HCEC 1CT (cell line): ENCODE measurements around the gene ZNF737.
A peak's percentile ranks its signal among the peaks of the same experiment; 100 is the strongest.
"Not testable (repeated sequence)": the region's sequence is repeated elsewhere in the genome, so short reads cannot be mapped to it uniquely, and the experiment has no call there.

Source experiments
- DNase-seq: peaks from one replicate; pipeline ENCODE4 v3.0.0-alpha.2; 2017

The ZNF737 gene

DNA sequence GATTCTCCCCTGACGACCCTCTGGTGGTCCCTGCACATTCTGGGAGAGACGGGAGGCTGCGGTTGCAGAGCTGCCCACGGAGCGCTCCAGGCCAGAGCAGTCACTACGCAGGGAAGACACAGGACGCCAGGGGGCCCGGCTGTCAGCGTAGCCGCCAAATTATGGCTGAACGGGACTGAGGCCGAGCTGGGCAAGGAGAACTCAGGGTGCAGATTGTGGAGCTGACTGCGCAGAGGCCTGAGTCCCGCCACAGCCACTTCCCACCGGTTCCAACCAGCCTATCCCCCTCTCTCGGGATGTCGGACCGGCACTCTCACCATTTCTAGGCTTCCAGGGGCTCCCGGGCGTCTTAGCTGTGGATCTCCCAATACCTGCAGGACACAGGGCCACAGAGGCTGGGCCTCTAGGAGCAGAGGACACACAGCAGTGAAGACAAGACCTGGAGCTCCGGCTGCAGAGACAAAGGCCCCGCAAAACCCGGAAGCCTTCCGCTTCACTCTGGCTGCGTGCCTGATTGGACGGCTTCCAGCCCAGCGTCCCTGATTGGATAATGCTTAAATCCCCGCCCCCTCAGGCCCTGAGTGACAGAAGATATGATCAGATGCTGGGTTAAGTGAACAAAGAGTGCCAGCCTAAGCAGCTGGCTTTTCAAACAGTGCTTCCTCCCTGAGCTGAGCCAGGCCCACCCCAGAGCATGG is at the start of gene ZNF737:
Gene ZNF737, minus strand, starts transcription at position 461 of the 698 bp plus-strand sequence. Its CDS starts 141 bp downstream, at position 320.
- DNase-seq, result peak; percentile 35

DNA sequence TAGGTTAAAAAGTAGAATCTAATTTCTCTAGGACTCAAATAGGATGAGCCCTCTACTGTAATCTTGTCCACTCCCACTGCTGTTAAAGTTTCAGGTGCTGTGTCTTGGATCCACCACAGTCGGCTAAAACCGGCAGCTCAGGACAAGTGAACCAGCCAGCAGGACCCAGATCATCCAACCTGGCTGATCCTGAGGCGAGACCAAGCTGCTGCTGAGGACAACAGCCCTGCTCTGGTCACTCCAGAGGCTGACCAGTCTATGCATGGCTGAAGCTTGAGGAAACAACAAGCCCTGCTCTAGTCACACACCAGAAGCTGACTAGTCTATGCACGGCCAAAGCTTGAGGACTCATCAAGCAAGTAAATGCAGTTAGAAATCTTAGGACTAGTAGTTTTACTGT is 49.4 kb upstream of the ZNF737 start:
- not testable (repeated sequence) for DNase-seq

DNA sequence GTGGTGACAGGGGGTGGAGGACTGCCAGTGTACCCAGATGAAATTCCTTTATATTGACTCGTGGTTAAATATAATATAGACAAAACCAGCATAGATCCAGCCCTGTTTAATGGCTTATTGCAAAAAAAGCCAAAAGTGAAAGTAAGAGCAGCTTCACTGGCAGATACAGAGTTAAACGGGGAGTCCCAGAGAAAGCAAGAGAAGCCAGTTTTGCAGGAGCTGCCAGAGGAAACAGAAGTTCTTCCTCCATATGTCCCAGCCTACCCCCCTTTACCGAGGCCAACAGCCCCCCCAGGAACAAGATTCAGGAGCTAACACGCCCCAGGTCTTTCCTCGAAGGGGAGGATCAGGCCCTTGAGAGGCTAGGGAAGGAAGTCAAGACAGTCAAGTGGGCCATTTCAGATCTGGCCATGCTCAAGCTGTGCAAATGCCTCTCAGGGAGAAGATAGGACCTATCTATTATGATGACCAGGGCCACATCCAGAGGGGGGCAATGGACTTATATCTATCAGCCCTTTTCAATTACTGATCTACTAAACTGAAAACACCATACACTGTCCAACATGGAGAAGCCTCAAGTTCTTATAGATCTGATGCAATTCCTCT is 47.2 kb upstream of the ZNF737 start:
- no peak for DNase-seq

DNA sequence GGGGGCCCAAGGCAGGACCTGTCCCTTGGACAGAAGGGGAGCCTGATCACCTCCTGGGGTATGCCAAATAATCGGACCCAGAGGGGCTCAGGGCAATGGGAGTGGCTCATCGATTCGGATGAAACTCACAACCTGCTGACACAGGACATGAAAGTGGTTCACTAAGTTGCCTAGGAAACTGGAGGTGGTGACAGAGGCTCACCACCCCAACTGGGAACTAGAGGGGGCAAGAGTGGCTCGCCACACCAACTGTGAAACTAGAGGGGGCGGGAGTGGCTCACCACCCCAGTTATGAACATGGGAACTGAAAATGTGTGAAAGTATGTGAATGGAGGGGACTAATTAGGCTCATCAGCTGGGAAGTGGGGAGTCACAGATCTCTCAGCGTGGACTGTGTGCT is 46.3 kb upstream of the ZNF737 start:
- no peak for DNase-seq

DNA sequence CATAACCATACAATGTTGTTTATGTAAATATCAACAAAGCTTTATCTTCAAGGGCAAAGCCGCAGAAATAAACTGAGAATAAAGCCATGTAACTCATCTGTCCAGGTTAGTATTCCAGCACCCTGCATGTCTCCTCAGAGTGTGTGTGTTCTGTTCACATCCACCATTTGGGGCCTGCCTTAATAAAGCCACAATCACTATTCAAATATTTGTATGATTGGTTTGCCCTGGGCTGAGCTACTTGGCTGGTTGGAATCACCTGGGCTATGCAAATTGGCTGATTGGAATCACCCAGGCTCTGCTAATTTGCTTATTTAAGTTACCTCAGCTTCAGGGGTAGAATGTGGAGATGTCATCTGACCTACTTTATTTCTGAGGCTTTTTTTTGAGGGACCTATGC is 42.4 kb upstream of the ZNF737 start:
- DNase-seq, result no peak

DNA sequence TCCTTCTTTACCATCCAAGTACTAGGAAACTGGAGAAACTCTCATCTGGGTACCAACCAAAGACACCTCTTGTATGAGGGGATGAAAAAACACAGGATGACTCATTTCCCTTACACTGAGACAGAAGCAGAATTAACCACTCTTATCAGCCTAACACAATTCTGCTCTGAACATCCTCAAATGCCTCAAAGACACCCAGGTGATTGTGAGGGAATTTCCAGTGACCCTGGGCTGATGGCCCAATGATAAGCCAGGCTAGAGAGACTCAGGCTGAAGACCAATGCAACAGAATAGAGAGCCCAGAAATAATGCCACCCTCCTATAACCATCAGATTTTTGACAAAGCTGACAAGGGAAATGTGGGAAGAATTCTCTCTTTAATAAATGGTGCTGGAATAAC is 7.0 kb downstream of the ZNF737 start:
- DNase-seq, result no peak

DNA sequence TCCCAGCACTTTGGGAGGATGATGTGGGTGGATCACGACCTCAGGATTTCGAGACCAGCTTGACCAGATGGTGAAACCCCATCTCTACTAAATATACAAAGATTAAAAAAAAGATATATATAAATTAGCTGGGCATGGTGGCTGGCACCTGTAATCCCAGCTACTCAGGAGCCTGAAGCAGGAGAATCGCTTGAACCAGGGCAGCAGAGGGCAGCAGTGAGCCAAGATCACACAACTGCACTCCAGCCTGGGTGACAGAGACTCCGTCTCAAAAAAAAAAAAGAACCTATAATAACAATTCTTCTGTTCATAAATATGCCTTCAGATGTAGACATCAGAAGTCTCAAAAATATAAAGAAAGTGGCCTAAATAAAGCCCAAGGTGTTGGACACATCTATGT is 7.6 kb downstream of the ZNF737 start:
- no peak for DNase-seq

DNA sequence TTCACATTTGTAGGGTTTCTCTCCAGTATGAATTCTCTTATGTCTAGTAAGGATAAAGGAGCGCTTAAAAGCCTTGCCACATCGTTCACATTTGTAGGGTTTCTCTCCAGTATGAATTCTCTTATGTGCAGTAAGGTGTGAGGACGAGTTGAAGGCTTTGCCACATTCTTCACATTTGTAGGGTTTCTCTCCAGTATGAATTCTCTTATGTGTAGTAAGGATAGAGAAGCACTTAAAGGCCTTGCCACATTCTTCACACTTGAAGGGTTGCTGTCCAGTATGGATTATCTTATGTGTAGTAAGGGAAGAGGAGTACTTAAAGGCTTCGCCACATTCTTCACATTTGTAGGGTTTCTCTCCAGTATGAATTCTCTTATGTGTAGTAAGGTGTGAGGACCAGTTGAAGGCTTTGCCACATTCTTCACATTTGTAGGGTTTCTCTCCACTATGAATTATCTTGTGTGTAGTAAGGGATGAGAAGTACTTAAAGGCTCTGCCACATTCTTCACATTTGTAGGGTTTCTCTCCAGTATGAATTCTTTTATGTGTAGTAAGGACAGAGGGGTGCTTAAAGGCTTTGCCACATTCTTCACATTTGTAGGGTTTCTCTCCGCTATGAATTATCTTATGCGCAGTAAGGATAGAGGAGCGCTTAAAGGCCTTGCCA is 20.8 kb downstream of the ZNF737 start:
- not testable (repeated sequence) for DNase-seq

DNA sequence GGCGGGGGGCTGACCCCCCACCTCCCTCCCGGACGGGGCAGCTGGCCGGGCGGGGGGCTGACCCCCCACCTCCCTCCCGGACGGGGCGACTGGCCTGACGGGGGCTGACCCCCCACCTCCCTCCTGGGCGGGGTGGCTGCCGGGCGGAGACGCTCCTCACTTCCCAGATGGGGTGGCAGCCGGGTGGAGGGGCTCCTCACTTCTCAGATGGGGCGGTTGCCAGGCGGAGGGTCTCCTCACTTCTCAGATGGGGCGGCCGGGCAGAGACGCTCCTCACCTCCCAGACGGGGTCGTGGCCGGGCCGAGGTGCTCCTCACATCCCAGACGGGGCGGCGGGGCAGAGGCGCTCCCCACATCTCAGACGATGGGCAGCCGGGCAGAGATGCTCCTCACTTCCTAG is 35.3 kb downstream of the ZNF737 start:
- not testable (repeated sequence) for DNase-seq

DNA sequence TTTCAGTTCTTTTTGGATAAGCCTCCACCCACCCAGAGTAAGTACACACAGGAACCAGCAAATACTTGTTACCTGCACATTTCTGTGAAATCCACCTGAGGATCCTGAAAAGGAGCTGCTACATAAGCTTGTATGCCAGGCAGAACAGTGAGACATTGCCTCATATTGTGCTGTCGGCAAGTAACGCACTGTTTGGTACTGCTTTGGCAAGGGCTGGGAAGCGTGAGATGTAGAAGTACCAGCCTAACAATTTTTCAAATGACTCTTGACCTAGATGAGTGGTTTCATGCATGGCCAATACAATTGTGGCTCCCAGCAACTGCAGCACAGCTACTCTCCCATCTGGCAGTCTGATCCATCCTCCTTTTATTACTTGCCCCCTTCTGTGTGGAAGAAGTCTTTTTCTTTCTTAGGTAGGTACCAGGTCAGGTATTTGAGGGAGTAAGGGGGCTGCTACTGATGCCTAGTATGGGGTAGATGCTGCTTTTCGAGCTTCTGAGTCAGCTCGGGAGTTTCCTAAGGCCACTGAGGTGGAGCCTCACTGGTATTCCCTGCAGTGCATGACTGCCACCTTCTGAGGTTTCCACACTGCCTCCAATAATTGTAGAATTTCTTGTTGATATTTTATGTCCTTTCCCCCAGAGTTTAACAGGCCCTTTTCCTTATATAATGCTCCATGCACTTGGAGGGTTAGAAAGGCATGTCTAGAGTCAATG is 52.2 kb downstream of the ZNF737 start:
- no peak for DNase-seq

DNA sequence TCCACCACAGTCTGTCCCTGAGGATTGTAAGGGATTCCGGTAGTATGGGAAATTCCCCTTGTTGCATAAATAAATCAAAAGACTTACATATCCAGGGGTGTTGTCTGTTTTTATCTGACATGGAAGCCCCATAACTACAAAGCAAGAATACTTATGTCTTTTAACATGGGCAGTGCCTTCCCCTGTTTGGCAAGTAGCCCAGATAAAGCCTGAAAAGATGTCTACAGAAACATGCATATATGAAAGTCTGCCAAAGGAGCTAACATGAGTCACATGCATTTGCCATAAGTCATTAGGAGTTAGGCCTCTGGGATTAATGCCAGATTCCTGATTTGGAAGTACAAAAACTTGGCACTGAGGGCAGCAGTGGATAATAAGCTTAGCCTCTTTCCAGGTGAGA is 62.1 kb downstream of the ZNF737 start:
- DNase-seq, result no peak
